Glutamatergic neuron (in vitro differentiated cells): ENCODE measurements around the gene CD79A. TPM values are rescaled to one million over a fixed set of nuclear protein-coding genes. Genes with fewer than 3 reads are reported as not detected.

Experiments
- DNase-seq: peaks from one replicate; pipeline ENCODE4 v3.0.0; 2022
- H3K27ac Mint-ChIP-seq: one replicate; pipeline ENCODE4 v1.8.0; 2020; ENCODE audit warnings: mild to moderate bottlenecking, mixed read lengths, inconsistent platforms; ENCODE audit not compliant: unreplicated experiment
- H3K27me3 Mint-ChIP-seq: one replicate; pipeline ENCODE4 v1.8.0; 2020; ENCODE audit warnings: mild to moderate bottlenecking, moderate library complexity, mixed read lengths, inconsistent platforms; ENCODE audit not compliant: unreplicated experiment
- H3K36me3 Mint-ChIP-seq: one replicate; pipeline ENCODE4 v1.8.0; 2020; ENCODE audit warnings: mild to moderate bottlenecking, mixed read lengths, inconsistent platforms; ENCODE audit not compliant: unreplicated experiment
- H3K4me1 Mint-ChIP-seq: one replicate; pipeline ENCODE4 v1.8.0; 2020; ENCODE audit warnings: mild to moderate bottlenecking, low read depth, mixed read lengths, inconsistent platforms; ENCODE audit not compliant: unreplicated experiment
- H3K4me3 Mint-ChIP-seq: one replicate; pipeline ENCODE4 v1.8.0; 2020; ENCODE audit warnings: mild to moderate bottlenecking, mixed read lengths, inconsistent platforms; ENCODE audit not compliant: unreplicated experiment
- H3K9me3 Mint-ChIP-seq: one replicate; pipeline ENCODE4 v1.8.0; 2020; ENCODE audit warnings: mild to moderate bottlenecking, moderate library complexity, mixed read lengths, inconsistent platforms; ENCODE audit not compliant: unreplicated experiment
- total RNA-seq: library from RNA; stranded (reverse); fragmentation: NEBNext Ultra II Directional; extraction: Animal tissue kit (Norgen Biotek cat#: 25700); gene quantifications from one replicate; pipeline ENCODE4 v1.2.1, GENCODE V29; 2021; ENCODE audit not compliant: unreplicated experiment
- TF ChIP-seq, protein P1 (sequence below): fragments of 200-600 bp; sonication (generic); IDR thresholded peaks from one replicate; pipeline ENCODE4 v1.5.0; 2021; ENCODE audit not compliant: partially characterized antibody, unreplicated experiment

The CD79A gene
- total RNA-seq, 1 donor from 2014 or later = not detected

GRCh38 chr19:41859213-41859617, 17.9 kb upstream of the CD79A start:
- H3K9me3 Mint-ChIP-seq = peaks cover 20% of the 10 kb centered on the region
- H3K4me3 Mint-ChIP-seq = peak overlapping the region; percentile 99
- peak overlapping the region; percentile 98 for H3K27ac Mint-ChIP-seq
- TF ChIP-seq, protein P1, sequence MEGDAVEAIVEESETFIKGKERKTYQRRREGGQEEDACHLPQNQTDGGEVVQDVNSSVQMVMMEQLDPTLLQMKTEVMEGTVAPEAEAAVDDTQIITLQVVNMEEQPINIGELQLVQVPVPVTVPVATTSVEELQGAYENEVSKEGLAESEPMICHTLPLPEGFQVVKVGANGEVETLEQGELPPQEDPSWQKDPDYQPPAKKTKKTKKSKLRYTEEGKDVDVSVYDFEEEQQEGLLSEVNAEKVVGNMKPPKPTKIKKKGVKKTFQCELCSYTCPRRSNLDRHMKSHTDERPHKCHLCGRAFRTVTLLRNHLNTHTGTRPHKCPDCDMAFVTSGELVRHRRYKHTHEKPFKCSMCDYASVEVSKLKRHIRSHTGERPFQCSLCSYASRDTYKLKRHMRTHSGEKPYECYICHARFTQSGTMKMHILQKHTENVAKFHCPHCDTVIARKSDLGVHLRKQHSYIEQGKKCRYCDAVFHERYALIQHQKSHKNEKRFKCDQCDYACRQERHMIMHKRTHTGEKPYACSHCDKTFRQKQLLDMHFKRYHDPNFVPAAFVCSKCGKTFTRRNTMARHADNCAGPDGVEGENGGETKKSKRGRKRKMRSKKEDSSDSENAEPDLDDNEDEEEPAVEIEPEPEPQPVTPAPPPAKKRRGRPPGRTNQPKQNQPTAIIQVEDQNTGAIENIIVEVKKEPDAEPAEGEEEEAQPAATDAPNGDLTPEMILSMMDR = no peak
- DNase-seq = no peak
- no peaks in the 10 kb centered on the region for H3K36me3 Mint-ChIP-seq
- H3K4me1 Mint-ChIP-seq = peaks cover 15% of the 10 kb centered on the region
- peaks cover 24% of the 10 kb centered on the region for H3K27me3 Mint-ChIP-seq

DNA sequence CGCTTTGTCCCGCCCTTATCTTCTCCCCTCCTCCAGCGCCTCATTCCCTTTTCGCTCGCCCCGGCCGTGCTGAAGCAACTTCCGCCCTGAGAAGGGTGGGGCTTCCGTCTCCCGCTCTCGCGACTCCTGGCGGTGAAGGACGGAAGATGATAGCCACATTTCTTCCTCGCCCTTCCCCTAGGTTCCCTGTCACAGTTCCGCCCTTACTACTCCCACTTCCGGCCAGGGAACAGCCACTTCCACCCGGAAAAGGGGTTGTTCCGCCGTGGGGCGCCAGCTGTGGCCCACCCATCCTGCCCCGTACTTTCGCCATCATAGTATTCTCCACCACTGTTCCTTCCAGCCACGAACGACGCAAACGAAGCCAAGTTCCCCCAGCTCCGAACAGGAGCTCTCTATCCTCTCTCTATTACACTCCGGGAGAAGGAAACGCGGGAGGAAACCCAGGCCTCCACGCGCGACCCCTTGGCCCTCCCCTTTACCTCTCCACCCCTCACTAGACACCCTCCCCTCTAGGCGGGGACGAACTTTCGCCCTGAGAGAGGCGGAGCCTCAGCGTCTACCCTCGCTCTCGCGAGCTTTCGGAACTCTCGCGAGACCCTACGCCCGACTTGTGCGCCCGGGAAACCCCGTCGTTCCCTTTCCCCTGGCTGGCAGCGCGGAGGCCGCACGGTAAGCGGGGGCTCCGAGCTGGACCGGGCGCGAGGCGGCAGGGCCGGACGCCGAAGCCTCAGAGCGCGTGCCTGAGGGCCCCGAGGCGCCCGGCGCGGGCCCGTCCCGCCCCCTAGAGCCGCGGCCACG, 17.3 kb upstream of the CD79A start, which contains the start of gene RPS19:
Gene RPS19, plus strand, starts transcription at position 638 of the 801 bp plus-strand sequence. CDS start 520 bp downstream, outside the sequence.
- DNase-seq = peak; percentile 98
- H3K4me3 Mint-ChIP-seq = peak within 1 kb of the TSS; percentile 99
- peaks cover 20% of the 10 kb centered on the region for H3K9me3 Mint-ChIP-seq
- TF ChIP-seq, protein P1 = peak; percentile 77
- H3K27me3 Mint-ChIP-seq = peaks cover 24% of the 10 kb centered on the region
- H3K4me1 Mint-ChIP-seq = peaks cover 18% of the 10 kb centered on the region
- H3K36me3 Mint-ChIP-seq = no peaks in the 10 kb centered on the region
- H3K27ac Mint-ChIP-seq = peak within 1 kb of the TSS; percentile 98

DNA sequence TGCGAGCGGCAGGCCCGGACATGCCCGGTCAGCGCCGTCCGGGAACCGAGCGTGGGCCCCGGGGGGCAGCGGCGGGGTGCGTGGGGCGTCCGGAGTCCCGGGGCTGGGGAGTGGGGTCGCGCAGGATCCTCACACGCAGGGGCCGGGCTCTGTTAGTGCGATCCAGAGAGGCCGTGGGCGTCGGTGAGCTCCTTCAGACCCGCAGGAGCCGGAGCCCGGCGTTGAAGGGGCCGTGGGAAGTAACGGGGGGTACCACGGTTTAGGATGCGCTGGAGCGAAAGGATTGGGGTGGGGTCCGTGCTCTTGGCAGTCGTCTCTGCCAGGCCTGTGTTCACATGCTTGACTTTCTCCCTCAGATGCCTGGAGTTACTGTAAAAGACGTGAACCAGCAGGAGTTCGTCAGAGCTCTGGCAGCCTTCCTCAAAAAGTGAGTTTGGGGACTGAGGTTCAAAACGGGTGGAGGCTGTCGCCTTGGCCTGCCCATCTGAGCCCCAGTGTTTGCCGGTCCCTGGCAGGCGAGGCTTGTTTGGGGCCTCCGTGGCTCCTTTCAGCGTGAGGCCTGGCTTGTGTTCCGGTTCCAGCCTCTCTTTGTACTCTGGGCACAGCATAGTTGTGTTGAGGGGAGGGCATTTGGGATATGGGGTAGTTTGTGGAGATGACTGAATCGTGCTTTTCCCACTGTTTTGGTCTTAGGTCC, 16.5 kb upstream of the CD79A start:
- H3K27ac Mint-ChIP-seq = peak overlapping the region; percentile 95
- H3K27me3 Mint-ChIP-seq = peaks cover 22% of the 10 kb centered on the region
- TF ChIP-seq, protein P1 = no peak
- peaks cover 18% of the 10 kb centered on the region for H3K4me1 Mint-ChIP-seq
- DNase-seq = no peak
- no peaks in the 10 kb centered on the region for H3K36me3 Mint-ChIP-seq
- H3K9me3 Mint-ChIP-seq = peaks cover 20% of the 10 kb centered on the region
- H3K4me3 Mint-ChIP-seq = peak overlapping the region; percentile 96

GRCh38 chr19:41861116-41861768, 15.8 kb upstream of the CD79A start:
- H3K9me3 Mint-ChIP-seq = peaks cover 20% of the 10 kb centered on the region
- peak overlapping the region; percentile 96 for H3K4me3 Mint-ChIP-seq
- TF ChIP-seq, protein P1 = no peak
- peaks cover 18% of the 10 kb centered on the region for H3K4me1 Mint-ChIP-seq
- peaks cover 22% of the 10 kb centered on the region for H3K27me3 Mint-ChIP-seq
- peak overlapping the region; percentile 95 for H3K27ac Mint-ChIP-seq
- H3K36me3 Mint-ChIP-seq = no peaks in the 10 kb centered on the region
- no peak for DNase-seq
